SK-N-SH (cell line): ENCODE measurements around the gene B3GNT3. TPM values are rescaled to one million over a fixed set of nuclear protein-coding genes. Genes with fewer than 3 reads are reported as not detected.
A peak's percentile ranks its signal among the peaks of the same experiment; 100 is the strongest.

Experiments used
- CTCF ChIA-PET: fragments of 300-600, 350-600 bp; formaldehyde crosslinking; extraction: SDS; loops from one replicate; lab custom pipeline; 2021; lab: Yijun Ruan, JAX
- POLR2A ChIA-PET: fragments of 350-600 bp; sonication (Branson Sonifier 250); formaldehyde crosslinking; extraction: SDS; loops from one replicate; lab custom pipeline; 2020; ENCODE audit warnings: antibody characterized with exemption, inconsistent platforms; lab: Yijun Ruan, JAX
- DNase-seq: peaks from one replicate; pipeline ENCODE4 v3.0.0; 2012
- H2AFZ ChIP-seq: fragments of 200-600 bp; sonication (generic); 2 replicates; pipeline ENCODE4 v1.8.1; 2016; ENCODE audit warnings: antibody characterized with exemption, mild to moderate bottlenecking, low read depth
- H3F3A ChIP-seq: fragments of 200-600 bp; sonication (generic); replicated peaks from 2 replicates; pipeline ENCODE3; 2016; ENCODE audit warnings: antibody characterized with exemption, mild to moderate bottlenecking; ENCODE audit not compliant: insufficient read depth
- H3K27ac ChIP-seq, 2 experiments: fragments of 200-500 bp in 1 of 2; fragments of 200-600 bp in 1 of 2; sonication (Bioruptor generic) in 1 of 2; sonication (generic), shearing (Covaris generic) in 1 of 2; 2 replicates each; pipeline versions ENCODE4 v1.5.1 to v1.6.1; 2014 to 2016; ENCODE audit warnings: low read depth in 2 of 2, inconsistent platforms in 1 of 2, low read length in 1 of 2, mild to moderate bottlenecking in 1 of 2, mixed read lengths in 1 of 2
- H3K27me3 ChIP-seq: fragments of 200-600 bp; sonication (generic), shearing (Covaris generic); 2 replicates; pipeline ENCODE4 v1.6.1; 2016; ENCODE audit warnings: mixed run types; ENCODE audit not compliant: insufficient read depth
- H3K36me3 ChIP-seq, 2 experiments: fragments of 200-500 bp in 1 of 2; fragments of 200-600 bp in 1 of 2; sonication (Bioruptor generic) in 1 of 2; sonication (generic) in 1 of 2; replicated peaks in 1 of 2; 2 replicates each; pipeline versions ENCODE3 to v1.5.1; 2014 to 2016; ENCODE audit warnings: low read length in 1 of 2, mild to moderate bottlenecking in 1 of 2; ENCODE audit not compliant: insufficient read depth in 2 of 2, control insufficient read depth in 1 of 2
- H3K4me1 ChIP-seq, 2 experiments: fragments of 200-500 bp in 1 of 2; fragments of 200-600 bp in 1 of 2; sonication (Bioruptor generic) in 1 of 2; sonication (generic), shearing (Covaris generic) in 1 of 2; 2 replicates each; pipeline versions ENCODE4 v1.5.1 to v1.6.1; 2014 to 2016; ENCODE audit warnings: low read depth in 1 of 2, low read length in 1 of 2, mixed run types in 1 of 2; ENCODE audit not compliant: insufficient read depth in 2 of 2, control insufficient read depth in 1 of 2
- H3K4me2 ChIP-seq: fragments of 200-600 bp; sonication (generic), shearing (Covaris generic); 2 replicates; pipeline ENCODE4 v1.6.1; 2017; ENCODE audit warnings: mixed run types
- H3K4me3 ChIP-seq, 2 experiments: fragments of 200-500 bp in 1 of 2; fragments of 200-600 bp in 1 of 2; sonication (Bioruptor generic) in 1 of 2; sonication (generic), shearing (Covaris generic) in 1 of 2; 2 replicates each; pipeline versions ENCODE4 v1.5.1 to v1.8.1; 2014 to 2016; ENCODE audit warnings: low read depth in 2 of 2, inconsistent platforms in 1 of 2, low read length in 1 of 2, mild to moderate bottlenecking in 1 of 2, mixed read lengths in 1 of 2, moderate library complexity in 1 of 2
- H3K79me2 ChIP-seq: fragments of 200-600 bp; sonication (generic); 2 replicates; pipeline ENCODE4 v1.8.1; 2017; ENCODE audit warnings: mild to moderate bottlenecking; ENCODE audit not compliant: insufficient read depth
- H3K9ac ChIP-seq: fragments of 200-600 bp; sonication (generic); 2 replicates; pipeline ENCODE4 v1.6.1; 2017; ENCODE audit warnings: mixed run types
- H3K9me2 ChIP-seq: fragments of 200-600 bp; sonication (generic); 2 replicates; pipeline ENCODE4 v1.6.1; 2017; ENCODE audit warnings: mixed run types
- H3K9me3 ChIP-seq: fragments of 200-600 bp; sonication (generic); 2 replicates; pipeline ENCODE4 v1.6.1; 2017; ENCODE audit warnings: mixed run types, mild to moderate bottlenecking, moderate library complexity
- H4K20me1 ChIP-seq: fragments of 200-600 bp; sonication (generic); 2 replicates; pipeline ENCODE4 v1.6.1; 2017; ENCODE audit warnings: mild to moderate bottlenecking, mixed run types; ENCODE audit not compliant: insufficient read depth
- ELF1 ChIP-seq: IDR thresholded peaks from 2 replicates; pipeline ENCODE4 v1.4.0; 2012
- FOXJ3 ChIP-seq: sonication (generic); formaldehyde crosslinking; IDR thresholded peaks from 2 replicates; pipeline ENCODE4 v1.5.1; 2020; ENCODE audit warnings: mild to moderate bottlenecking, missing genetic modification reagents
- FOXM1 ChIP-seq: IDR thresholded peaks from 2 replicates; pipeline ENCODE4 v1.4.0; 2012; ENCODE audit warnings: low read depth, mild to moderate bottlenecking
- GABPA ChIP-seq: IDR thresholded peaks from 2 replicates; pipeline ENCODE4 v1.4.0; 2012; ENCODE audit warnings: low read depth, mild to moderate bottlenecking
- JUND ChIP-seq: IDR thresholded peaks from 2 replicates; pipeline ENCODE4 v1.4.0; 2012
- NFIC ChIP-seq: IDR thresholded peaks from 2 replicates; pipeline ENCODE4 v1.4.0; 2012; ENCODE audit warnings: borderline replicate concordance
- POLR2AphosphoS5 ChIP-seq: IDR thresholded peaks from 2 replicates; pipeline ENCODE4 v1.6.1; 2012; ENCODE audit warnings: low read depth, low read length
- REST ChIP-seq: IDR thresholded peaks from 2 replicates; pipeline ENCODE4 v1.6.1; 2012; ENCODE audit warnings: mild to moderate bottlenecking, low read depth, low read length, moderate library complexity
- RFX5 ChIP-seq: IDR thresholded peaks from 2 replicates; pipeline ENCODE4 v1.6.1; 2012; ENCODE audit warnings: mild to moderate bottlenecking, improper control_type of control experiment, low read length
- SMC3 ChIP-seq: IDR thresholded peaks from 2 replicates; pipeline ENCODE4 v1.6.1; 2012; ENCODE audit warnings: low read depth, low read length, improper control_type of control experiment
- TEAD4 ChIP-seq: IDR thresholded peaks from 2 replicates; pipeline ENCODE4 v1.4.0; 2012; ENCODE audit warnings: mild to moderate bottlenecking, borderline replicate concordance; ENCODE audit not compliant: insufficient read depth
- USF2 ChIP-seq: fragments of 150-350 bp; IDR thresholded peaks from 2 replicates; pipeline ENCODE4 v1.6.1; 2017; ENCODE audit warnings: antibody characterized with exemption, low read length, low read depth, borderline replicate concordance
- ZBTB33 ChIP-seq: IDR thresholded peaks from 2 replicates; pipeline ENCODE4 v1.4.0; 2012; ENCODE audit warnings: low read depth, borderline replicate concordance
- WGBS: methylation state at CpG from one replicate; pipeline ENCODE4 v1.1.6; 2017; ENCODE audit warnings: low lambda C conversion rate; 5-methylcytosine and 5-hydroxymethylcytosine counted together
- polyA plus RNA-seq, 3 experiments: library from polyadenylated mRNA; depleted of rRNA; stranded (reverse); fragments of >200 nt; gene quantifications; 2 replicates each; pipeline ENCODE4 v1.2.3, GENCODE V29; 2012
- TF ChIP-seq, protein P1 (sequence below): IDR thresholded peaks from 2 replicates; pipeline ENCODE4; 2012
- TF ChIP-seq, protein P2 (sequence below): IDR thresholded peaks from 2 replicates; pipeline ENCODE4 v1.4.0; 2012; ENCODE audit warnings: low read depth

B3GNT3 gene
- polyA plus RNA-seq, 1 of the 3 experiments (the other 2 are of a cell fraction), result not detected

- POLR2A ChIA-PET, result interaction anchor here (1.0 kb wide), 1 partner anchor 28 kb away, joined by 6 read pairs; the partner anchor contains the start of gene RPL18A
Measured at GRCh38 chr19:17831419-17831888, 36.5 kb downstream of the B3GNT3 start.

More at GRCh38 chr19:17831419-17831888, 36.5 kb downstream of the B3GNT3 start:
- no peak for DNase-seq
- peak overlapping the region in 1 of 2 experiments; percentile 47; a peak in 1 of 4 replicates for H3K27ac ChIP-seq
- no peaks in the 10 kb centered on the region for H3K36me3 ChIP-seq
- no peaks in the 10 kb centered on the region for H4K20me1 ChIP-seq
- peak overlapping the region; percentile 53 to 62 for H3K4me3 ChIP-seq
- peak overlapping the region; percentile 73 for H3K4me2 ChIP-seq
- no peaks in the 10 kb centered on the region for H3K27me3 ChIP-seq
- TF ChIP-seq FOXJ3 (CRISPR knock-in tag), result no peak
- TF ChIP-seq RFX5, result no peak
- TF ChIP-seq ZBTB33, result no peak
- no peak for TF ChIP-seq POLR2AphosphoS5
- TF ChIP-seq SMC3, result no peak
- TF ChIP-seq, protein P1, sequence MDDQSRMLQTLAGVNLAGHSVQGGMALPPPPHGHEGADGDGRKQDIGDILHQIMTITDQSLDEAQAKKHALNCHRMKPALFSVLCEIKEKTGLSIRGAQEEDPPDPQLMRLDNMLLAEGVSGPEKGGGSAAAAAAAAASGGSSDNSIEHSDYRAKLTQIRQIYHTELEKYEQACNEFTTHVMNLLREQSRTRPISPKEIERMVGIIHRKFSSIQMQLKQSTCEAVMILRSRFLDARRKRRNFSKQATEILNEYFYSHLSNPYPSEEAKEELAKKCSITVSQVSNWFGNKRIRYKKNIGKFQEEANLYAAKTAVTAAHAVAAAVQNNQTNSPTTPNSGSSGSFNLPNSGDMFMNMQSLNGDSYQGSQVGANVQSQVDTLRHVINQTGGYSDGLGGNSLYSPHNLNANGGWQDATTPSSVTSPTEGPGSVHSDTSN, result no peak
- no peak for TF ChIP-seq FOXM1
- no peak for TF ChIP-seq NFIC
- no peak for TF ChIP-seq GABPA
- TF ChIP-seq USF2, result no peak
- TF ChIP-seq TEAD4, result no peak
- TF ChIP-seq REST, result no peak
- TF ChIP-seq ELF1, result no peak
- TF ChIP-seq, protein P2, sequence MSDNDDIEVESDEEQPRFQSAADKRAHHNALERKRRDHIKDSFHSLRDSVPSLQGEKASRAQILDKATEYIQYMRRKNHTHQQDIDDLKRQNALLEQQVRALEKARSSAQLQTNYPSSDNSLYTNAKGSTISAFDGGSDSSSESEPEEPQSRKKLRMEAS, result no peak
- TF ChIP-seq JUND, result no peak
- H3K79me2 ChIP-seq, result no peaks in the 10 kb centered on the region
- peak overlapping the region; percentile 90; the same call in 1 of the 2 replicates for H2AFZ ChIP-seq
- H3K9ac ChIP-seq, result peak overlapping the region; percentile 21; the same call in 1 of the 2 replicates
- H3K9me2 ChIP-seq, result no peaks in the 10 kb centered on the region
- CTCF ChIA-PET, result interaction anchor here (0.7 to 1.3 kb wide), 4 partner anchors 20 to 225 kb away, joined by 3 read pairs; no protein-coding TSS in a partner anchor
- H3K9me3 ChIP-seq, result no peaks in the 10 kb centered on the region
- 36% methylated on average over 16 of the region's 25 CpGs for WGBS
- H3K4me1 ChIP-seq, result peaks cover 0 to 8% of the 10 kb centered on the region in 2 experiments; a peak in 1 of 4 replicates
- H3F3A ChIP-seq, result peaks cover 3% of the 10 kb centered on the region
